Measurements from ENCODE around the gene CUEDC2. TPM values are rescaled to one million over a fixed set of nuclear protein-coding genes. Genes with fewer than 3 reads are reported as not detected.
A peak's percentile ranks its signal among the peaks of the same experiment; 100 is the strongest.

CUEDC2 gene
- total and polyA plus RNA-seq, 10 of the 15 experiments (the other 5 are each of a cell fraction or from before 2014, with no cell fraction given), result 20.4 to 121 (median 75.0) TPM

- in situ Hi-C loops (cut with MboI), result no loop called here
- ChIA-PET POLR2A (interaction anchor here (0.5 to 6.1 kb wide), 24 partner anchors 9 to 399 kb away, joined by 3 to 69 read pairs (median 5); partner anchors contain the start of genes ACTR1A, CUEDC2, FBXL15 and GBF1), SMC1A (ENCODE audit: uncharacterized antibody, unreplicated experiment) (interaction anchor here (1.0 to 3.4 kb wide), 8 partner anchors 10 to 97 kb away, joined by 3 to 23 read pairs (median 6); partner anchors contain the start of genes ACTR1A, CUEDC2 and NFKB2), CTCF (interaction anchor here (0.6 to 4.0 kb wide), 18 partner anchors 11 to 221 kb away, joined by 3 to 21 read pairs (median 4); partner anchors contain the start of genes ACTR1A, CUEDC2 and FBXL15), RAD21 (ENCODE audit: unreplicated experiment) (interaction anchor here (0.7 to 3.7 kb wide), 16 partner anchors 8 to 862 kb away, joined by 3 to 20 read pairs (median 5); partner anchors contain the start of genes ACTR1A, CUEDC2, DPCD and FBXL15)
- Histone ChIP-seq H3K79me2 (ENCODE audit: control insufficient read depth, insufficient read depth, low read length) (peaks cover 21% of the 10 kb centered on the region), H3K9me3 (replicated peaks; ENCODE audit: control insufficient read depth, insufficient read depth, low read length) (no peaks in the 10 kb centered on the region), H4K20me1 (ENCODE audit: control insufficient read depth, insufficient read depth) (no peaks in the 10 kb centered on the region), H3K27ac (ENCODE audit: control insufficient read depth, insufficient read depth) (peak overlapping the region; percentile 88), H3K4me3 (peak overlapping the region; percentile 99), H3K27me3 (replicated peaks in 1 of 2; ENCODE audit: control insufficient read depth in 2 of 2, insufficient read depth in 2 of 2, low read length in 1 of 2) (no peaks in the 10 kb centered on the region), H3K4me2 (ENCODE audit: control insufficient read depth, insufficient read depth) (peak overlapping the region; percentile 95), H3K4me1 (ENCODE audit: control insufficient read depth, insufficient read depth, low read length) (peaks cover 18% of the 10 kb centered on the region), H3K36me3 (ENCODE audit: control insufficient read depth in 2 of 2, insufficient read depth in 2 of 2, low read length in 1 of 2) (no peaks in the 10 kb centered on the region; a peak in 1 of 4 replicates), H3K9ac (ENCODE audit: control insufficient read depth, insufficient read depth, low read length) (peak overlapping the region; percentile 90), H2AFZ (ENCODE audit: control insufficient read depth, low read depth, low read length) (peak overlapping the region; percentile 85)
- peak; percentile 56 for DNase-seq (ENCODE audit: low read depth, low spot score)
- under 1% methylated on average over 99 of the region's 104 CpGs for WGBS (ENCODE audit: insufficient coverage, insufficient replicate concordance, low lambda C conversion rate, missing lambda C conversion rate)
- FAIRE-seq, result no peak
- intact Hi-C loops (cut with micrococcal nuclease; ENCODE audit: unreplicated experiment), result loop anchor here (2.0 kb wide), 2 partner anchors 18 to 52 kb away; partner anchors contain the start of genes ACTR1A, CUEDC2 and SUFU
- ATAC-seq, result peak; percentile 88
- BruUV-seq (replicated peaks), result no TSS peak
- TF ChIP-seq CBX5 (IDR thresholded peaks at IDR 0.05; ENCODE audit: low read depth) (0 out of 2 replicates have a peak, but pooled peaks have one; percentile 19), SMC3 (IDR thresholded peaks at IDR 0.05; ENCODE audit: borderline replicate concordance, low read length) (no peak), RAD21 (IDR thresholded peaks at IDR 0.05; ENCODE audit: insufficient read depth, low read depth, low read length) (no peak), NBN (IDR thresholded peaks at IDR 0.05) (no peak), SIN3A (IDR thresholded peaks at IDR 0.05; ENCODE audit: low read depth, low read length) (peak; percentile 77; the same call in 1 of the 2 replicates), POLR2A (IDR thresholded peaks at IDR 0.05; ENCODE audit: low read depth, low read length) (peak; percentile 79), NFXL1 (IDR thresholded peaks at IDR 0.05; ENCODE audit: borderline replicate concordance) (no peak), SREBF2 (IDR thresholded peaks at IDR 0.05; ENCODE audit: low read length) (no peak), MEF2A (IDR thresholded peaks at IDR 0.05; ENCODE audit: insufficient read depth, low read depth, low read length) (no peak), DPF2 (IDR thresholded peaks at IDR 0.05) (peak; percentile 91; the same call in 1 of the 2 replicates), IKZF2 (IDR thresholded peaks at IDR 0.05) (no peak), CTCF (IDR thresholded peaks at IDR 0.05 in 2 of 3, conservative IDR thresholded peaks at IDR 0.05 in 1 of 3; ENCODE audit: control insufficient read depth in 2 of 3, extremely low read depth in 1 of 3, insufficient read depth in 1 of 3, low read depth in 3 of 3, low read length in 3 of 3) (no peak), FOS (IDR thresholded peaks at IDR 0.05; ENCODE audit: borderline replicate concordance, extremely low read depth, insufficient read length) (no peak), STAT1 (conservative IDR thresholded peaks at IDR 0.05) (no peak), YY1 (IDR thresholded peaks at IDR 0.05; ENCODE audit: low read depth, low read length) (peak; percentile 50; the same call in 1 of the 2 replicates), MYB (IDR thresholded peaks at IDR 0.05; ENCODE audit: borderline replicate concordance, low read depth, low read length) (no peak), WRNIP1 (IDR thresholded peaks at IDR 0.05; ENCODE audit: borderline replicate concordance, low read depth, low read length) (no peak), SRF (IDR thresholded peaks at IDR 0.05; ENCODE audit: low read depth in 2 of 2, low read length in 2 of 2) (no peak), SREBF1 (IDR thresholded peaks at IDR 0.05; ENCODE audit: low read length) (no peak), KLF5 (IDR thresholded peaks at IDR 0.05; ENCODE audit: partially characterized antibody) (no peak), MYC (IDR thresholded peaks at IDR 0.05; ENCODE audit: insufficient read depth, insufficient read length, insufficient replicate concordance, low read length, severe bottlenecking) (peak; percentile 92), NR2C1 (IDR thresholded peaks at IDR 0.05) (peak; percentile 28; the same call in 1 of the 2 replicates), RB1 (IDR thresholded peaks at IDR 0.05; ENCODE audit: borderline replicate concordance) (peak; percentile 74; the same call in 1 of the 2 replicates), ZNF274 (IDR thresholded peaks at IDR 0.05; ENCODE audit: insufficient read depth, insufficient read length) (no peak), BMI1 (IDR thresholded peaks at IDR 0.05; ENCODE audit: borderline replicate concordance) (no peak)
Measured at GRCh38 chr10:102450374-102451104, 18.2 kb upstream of the CUEDC2 start.
